Glutamatergic neuron (in vitro differentiated cells): ENCODE results near the gene NCR1. TPM values are rescaled to one million over a fixed set of nuclear protein-coding genes. Genes with fewer than 3 reads are reported as not detected.
"Not testable (repeated sequence)": the region's sequence is repeated elsewhere in the genome, so short reads cannot be mapped to it uniquely, and the experiment has no call there.

Source experiments
- DNase-seq: peaks from one replicate; pipeline ENCODE4 v3.0.0; 2022
- H3K27ac Mint-ChIP-seq: one replicate; pipeline ENCODE4 v1.8.0; 2020; ENCODE audit warnings: mild to moderate bottlenecking, mixed read lengths, inconsistent platforms; ENCODE audit not compliant: unreplicated experiment
- H3K27me3 Mint-ChIP-seq: one replicate; pipeline ENCODE4 v1.8.0; 2020; ENCODE audit warnings: mild to moderate bottlenecking, moderate library complexity, mixed read lengths, inconsistent platforms; ENCODE audit not compliant: unreplicated experiment
- H3K36me3 Mint-ChIP-seq: one replicate; pipeline ENCODE4 v1.8.0; 2020; ENCODE audit warnings: mild to moderate bottlenecking, mixed read lengths, inconsistent platforms; ENCODE audit not compliant: unreplicated experiment
- H3K4me1 Mint-ChIP-seq: one replicate; pipeline ENCODE4 v1.8.0; 2020; ENCODE audit warnings: mild to moderate bottlenecking, low read depth, mixed read lengths, inconsistent platforms; ENCODE audit not compliant: unreplicated experiment
- H3K4me3 Mint-ChIP-seq: one replicate; pipeline ENCODE4 v1.8.0; 2020; ENCODE audit warnings: mild to moderate bottlenecking, mixed read lengths, inconsistent platforms; ENCODE audit not compliant: unreplicated experiment
- H3K9me3 Mint-ChIP-seq: one replicate; pipeline ENCODE4 v1.8.0; 2020; ENCODE audit warnings: mild to moderate bottlenecking, moderate library complexity, mixed read lengths, inconsistent platforms; ENCODE audit not compliant: unreplicated experiment
- total RNA-seq: library from RNA; stranded (reverse); fragmentation: NEBNext Ultra II Directional; extraction: Animal tissue kit (Norgen Biotek cat#: 25700); gene quantifications from one replicate; pipeline ENCODE4 v1.2.1, GENCODE V29; 2021; ENCODE audit not compliant: unreplicated experiment
- TF ChIP-seq, protein P1 (sequence below): fragments of 200-600 bp; sonication (generic); IDR thresholded peaks from one replicate; pipeline ENCODE4 v1.5.0; 2021; ENCODE audit not compliant: partially characterized antibody, unreplicated experiment

The NCR1 gene
- total RNA-seq, 1 donor from 2014 or later, result not detected

DNA sequence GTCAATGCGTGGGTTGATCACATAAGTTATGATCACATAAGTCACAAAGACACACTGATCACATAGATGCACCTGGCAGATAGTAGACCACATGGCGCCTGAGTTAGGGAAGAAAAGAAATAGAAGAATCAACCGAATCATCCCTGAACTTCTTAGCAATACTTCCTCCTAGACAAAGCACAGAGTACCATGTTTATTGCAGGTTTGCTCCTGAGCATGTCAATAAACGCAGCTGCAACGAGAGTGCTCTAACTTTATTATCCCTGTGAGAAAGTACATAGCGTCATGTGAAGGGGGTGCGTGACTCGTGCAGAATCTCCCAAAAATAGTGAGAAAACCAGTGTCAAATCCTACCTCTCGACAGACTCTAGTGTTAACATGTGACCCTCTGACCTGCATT lies 17.3 kb downstream of the NCR1 start:
- H3K27me3 Mint-ChIP-seq, result peaks cover 2% of the 10 kb centered on the region
- DNase-seq, result no peak
- no peak overlapping the region for H3K27ac Mint-ChIP-seq
- H3K4me3 Mint-ChIP-seq, result no peak overlapping the region
- H3K4me1 Mint-ChIP-seq, result no peaks in the 10 kb centered on the region
- TF ChIP-seq, protein P1, sequence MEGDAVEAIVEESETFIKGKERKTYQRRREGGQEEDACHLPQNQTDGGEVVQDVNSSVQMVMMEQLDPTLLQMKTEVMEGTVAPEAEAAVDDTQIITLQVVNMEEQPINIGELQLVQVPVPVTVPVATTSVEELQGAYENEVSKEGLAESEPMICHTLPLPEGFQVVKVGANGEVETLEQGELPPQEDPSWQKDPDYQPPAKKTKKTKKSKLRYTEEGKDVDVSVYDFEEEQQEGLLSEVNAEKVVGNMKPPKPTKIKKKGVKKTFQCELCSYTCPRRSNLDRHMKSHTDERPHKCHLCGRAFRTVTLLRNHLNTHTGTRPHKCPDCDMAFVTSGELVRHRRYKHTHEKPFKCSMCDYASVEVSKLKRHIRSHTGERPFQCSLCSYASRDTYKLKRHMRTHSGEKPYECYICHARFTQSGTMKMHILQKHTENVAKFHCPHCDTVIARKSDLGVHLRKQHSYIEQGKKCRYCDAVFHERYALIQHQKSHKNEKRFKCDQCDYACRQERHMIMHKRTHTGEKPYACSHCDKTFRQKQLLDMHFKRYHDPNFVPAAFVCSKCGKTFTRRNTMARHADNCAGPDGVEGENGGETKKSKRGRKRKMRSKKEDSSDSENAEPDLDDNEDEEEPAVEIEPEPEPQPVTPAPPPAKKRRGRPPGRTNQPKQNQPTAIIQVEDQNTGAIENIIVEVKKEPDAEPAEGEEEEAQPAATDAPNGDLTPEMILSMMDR, result no peak
- peaks cover 5% of the 10 kb centered on the region for H3K36me3 Mint-ChIP-seq
- peaks cover 4% of the 10 kb centered on the region for H3K9me3 Mint-ChIP-seq

DNA sequence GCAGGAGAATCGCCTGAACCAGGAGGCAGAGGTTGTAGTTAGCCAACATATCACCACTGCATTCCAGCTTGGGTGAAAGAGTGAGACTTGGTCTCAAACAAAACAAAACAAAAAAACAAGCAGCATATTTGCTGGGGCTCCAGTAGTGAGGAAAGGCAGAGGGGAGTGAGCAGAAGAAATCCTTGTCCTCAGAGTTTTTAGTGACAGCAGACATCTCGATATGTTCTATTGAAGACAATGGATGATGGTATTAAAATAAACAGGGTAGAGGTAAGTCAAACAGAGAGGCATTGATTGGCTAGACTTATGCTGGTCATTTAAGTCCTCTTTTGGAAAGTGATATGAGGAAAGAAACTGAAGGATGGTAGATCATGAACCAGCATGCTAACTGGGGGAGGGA lies 22.4 kb downstream of the NCR1 start:
- peaks cover 7% of the 10 kb centered on the region for H3K9me3 Mint-ChIP-seq
- no peaks in the 10 kb centered on the region for H3K4me1 Mint-ChIP-seq
- H3K36me3 Mint-ChIP-seq, result peaks cover 5% of the 10 kb centered on the region
- H3K27ac Mint-ChIP-seq, result no peak overlapping the region
- H3K4me3 Mint-ChIP-seq, result no peak overlapping the region
- DNase-seq, result no peak
- peaks cover 2% of the 10 kb centered on the region for H3K27me3 Mint-ChIP-seq
- TF ChIP-seq, protein P1, result no peak

DNA sequence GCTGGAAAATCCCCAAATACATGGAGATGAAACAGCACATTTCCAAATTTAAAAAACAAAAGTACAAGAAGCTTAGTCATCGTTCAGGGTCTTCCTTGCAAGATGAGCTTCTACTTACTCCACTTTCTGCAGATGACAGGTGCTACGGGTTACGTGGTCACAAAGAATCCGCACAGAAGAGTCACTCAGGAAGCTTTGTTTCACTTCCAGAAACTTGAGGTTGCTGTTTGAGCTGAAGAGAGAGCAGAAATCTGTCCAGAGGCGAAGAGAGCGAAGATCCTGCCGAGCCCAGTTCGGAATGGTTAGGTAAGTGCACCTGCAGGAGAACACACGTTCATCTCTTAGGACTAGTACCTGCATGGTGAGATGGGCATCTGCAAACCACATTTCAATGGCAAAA lies 32.0 kb downstream of the NCR1 start:
- TF ChIP-seq, protein P1, result no peak
- H3K36me3 Mint-ChIP-seq, result no peaks in the 10 kb centered on the region
- H3K9me3 Mint-ChIP-seq, result peaks cover 2% of the 10 kb centered on the region
- no peaks in the 10 kb centered on the region for H3K4me1 Mint-ChIP-seq
- no peak for DNase-seq
- H3K27me3 Mint-ChIP-seq, result peaks cover 2% of the 10 kb centered on the region
- H3K4me3 Mint-ChIP-seq, result no peak overlapping the region
- H3K27ac Mint-ChIP-seq, result no peak overlapping the region

DNA sequence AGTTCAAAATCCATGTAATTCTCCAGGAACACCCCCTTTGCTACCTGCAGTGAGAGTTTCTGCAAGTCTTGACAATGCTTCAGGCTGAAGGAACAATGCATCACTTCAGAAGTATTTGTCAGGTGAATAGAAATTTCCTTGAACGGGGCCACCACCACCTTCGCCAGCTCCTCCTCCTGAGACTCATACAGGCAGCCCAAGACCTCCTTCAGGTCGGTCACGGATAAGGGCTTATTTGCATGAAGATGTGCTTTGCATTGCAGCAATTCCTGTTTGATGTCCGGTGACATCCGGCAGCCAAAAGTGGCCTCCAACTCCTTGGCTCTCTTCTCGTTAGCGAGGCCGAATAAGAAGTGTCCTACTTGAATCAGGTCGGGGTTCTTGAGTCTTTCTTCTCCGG lies 33.0 kb downstream of the NCR1 start:
- no peaks in the 10 kb centered on the region for H3K36me3 Mint-ChIP-seq
- H3K27ac Mint-ChIP-seq, result no peak overlapping the region
- no peak for DNase-seq
- no peak overlapping the region for H3K4me3 Mint-ChIP-seq
- H3K27me3 Mint-ChIP-seq, result peaks cover 2% of the 10 kb centered on the region
- TF ChIP-seq, protein P1, result no peak
- H3K9me3 Mint-ChIP-seq, result peaks cover 2% of the 10 kb centered on the region
- no peaks in the 10 kb centered on the region for H3K4me1 Mint-ChIP-seq

DNA sequence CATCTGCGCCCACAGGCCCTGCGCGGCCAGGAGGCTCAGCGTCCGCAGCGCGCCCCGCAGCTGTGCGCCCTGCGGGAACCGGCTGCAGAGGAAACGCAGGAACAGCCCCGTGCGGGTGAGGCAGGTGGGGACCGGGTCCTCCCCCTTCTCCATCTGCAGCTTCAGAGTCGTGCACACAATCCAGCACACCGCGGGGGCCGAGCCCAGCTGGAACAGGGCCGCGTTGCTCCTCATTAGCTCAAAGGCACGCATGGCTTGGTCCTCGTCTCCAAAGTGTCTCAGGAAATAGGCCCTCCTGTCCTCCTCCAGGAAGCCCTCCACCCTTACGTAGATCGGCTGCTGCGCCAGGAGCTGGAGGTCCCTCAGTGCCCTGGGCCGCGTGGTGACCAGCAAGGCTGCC lies 33.6 kb downstream of the NCR1 start:
- not testable (repeated sequence) for H3K36me3 Mint-ChIP-seq, H3K4me1 Mint-ChIP-seq, H3K9me3 Mint-ChIP-seq, DNase-seq, H3K4me3 Mint-ChIP-seq, H3K27me3 Mint-ChIP-seq, H3K27ac Mint-ChIP-seq

DNA sequence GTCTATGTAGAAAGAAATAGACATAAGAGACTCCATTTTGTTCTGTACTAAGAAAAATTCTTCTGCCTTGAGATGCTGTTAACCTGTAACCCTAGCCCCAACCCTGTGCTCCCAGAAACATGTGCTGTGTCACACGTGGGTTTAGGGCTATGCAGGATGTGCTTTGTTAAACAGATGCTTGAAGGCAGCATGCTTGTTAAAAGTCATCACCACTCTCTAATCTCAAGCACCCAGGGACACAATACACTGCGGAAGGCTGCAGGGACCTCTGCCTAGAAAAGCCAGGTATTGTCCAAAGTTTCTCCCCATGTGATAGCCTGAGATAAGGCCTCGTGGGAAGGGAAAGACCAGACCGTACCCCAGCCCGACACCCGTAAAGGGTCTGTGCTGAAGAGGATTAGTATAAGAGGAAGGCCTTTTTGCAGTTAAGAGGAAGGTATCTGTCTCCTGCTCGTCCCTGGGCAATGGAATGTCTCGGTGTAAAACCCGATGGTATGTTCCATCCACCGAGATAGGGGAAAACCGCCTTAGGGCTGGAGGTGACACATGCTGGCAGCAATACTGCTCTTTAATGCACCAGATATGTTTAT lies 37.9 kb downstream of the NCR1 start:
- H3K9me3 Mint-ChIP-seq, H3K36me3 Mint-ChIP-seq, H3K27ac Mint-ChIP-seq, H3K4me1 Mint-ChIP-seq, H3K27me3 Mint-ChIP-seq, H3K4me3 Mint-ChIP-seq, DNase-seq: not testable (repeated sequence)
